ENCODE data around the gene PLD5. TPM values are rescaled to one million over a fixed set of nuclear protein-coding genes. Genes with fewer than 3 reads are reported as not detected.
A peak's percentile ranks its signal among the peaks of the same experiment; 100 is the strongest.

PLD5 gene
- polyA plus RNA-seq, 1 of the 3 experiments (the other 2 are of a cell fraction): 0.08 TPM

- Histone ChIP-seq H3K79me2 (ENCODE audit: insufficient read depth) (no peaks in the 10 kb centered on the region), H3K9me2 (no peaks in the 10 kb centered on the region), H3K4me3 (ENCODE audit: low read depth in 2 of 2, low read length in 1 of 2) (peak overlapping the region in 1 of 2 experiments; percentile 28; a peak in 1 of 4 replicates), H4K20me1 (ENCODE audit: insufficient read depth) (no peaks in the 10 kb centered on the region), H3K9ac (no peak overlapping the region), H3K4me2 (no peak overlapping the region), H3K27me3 (ENCODE audit: insufficient read depth) (no peaks in the 10 kb centered on the region), H2AFZ (ENCODE audit: low read depth) (no peak overlapping the region), H3K27ac (ENCODE audit: low read depth in 2 of 2, low read length in 1 of 2) (no peak overlapping the region; a peak in 1 of 4 replicates), H3K4me1 (ENCODE audit: control insufficient read depth in 1 of 2, insufficient read depth in 2 of 2, low read depth in 1 of 2, low read length in 1 of 2) (peaks cover 0 to 4% of the 10 kb centered on the region in 2 experiments; a peak in 2 of 4 replicates), H3F3A (replicated peaks; ENCODE audit: insufficient read depth) (no peaks in the 10 kb centered on the region), H3K36me3 (replicated peaks in 1 of 2; ENCODE audit: control insufficient read depth in 1 of 2, insufficient read depth in 2 of 2, low read length in 1 of 2) (no peaks in the 10 kb centered on the region), H3K9me3 (no peaks in the 10 kb centered on the region)
- TF ChIP-seq, protein P1, sequence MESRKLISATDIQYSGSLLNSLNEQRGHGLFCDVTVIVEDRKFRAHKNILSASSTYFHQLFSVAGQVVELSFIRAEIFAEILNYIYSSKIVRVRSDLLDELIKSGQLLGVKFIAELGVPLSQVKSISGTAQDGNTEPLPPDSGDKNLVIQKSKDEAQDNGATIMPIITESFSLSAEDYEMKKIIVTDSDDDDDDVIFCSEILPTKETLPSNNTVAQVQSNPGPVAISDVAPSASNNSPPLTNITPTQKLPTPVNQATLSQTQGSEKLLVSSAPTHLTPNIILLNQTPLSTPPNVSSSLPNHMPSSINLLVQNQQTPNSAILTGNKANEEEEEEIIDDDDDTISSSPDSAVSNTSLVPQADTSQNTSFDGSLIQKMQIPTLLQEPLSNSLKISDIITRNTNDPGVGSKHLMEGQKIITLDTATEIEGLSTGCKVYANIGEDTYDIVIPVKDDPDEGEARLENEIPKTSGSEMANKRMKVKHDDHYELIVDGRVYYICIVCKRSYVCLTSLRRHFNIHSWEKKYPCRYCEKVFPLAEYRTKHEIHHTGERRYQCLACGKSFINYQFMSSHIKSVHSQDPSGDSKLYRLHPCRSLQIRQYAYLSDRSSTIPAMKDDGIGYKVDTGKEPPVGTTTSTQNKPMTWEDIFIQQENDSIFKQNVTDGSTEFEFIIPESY (IDR thresholded peaks at IDR 0.05; ENCODE audit: borderline replicate concordance, low read depth): no peak
- TF ChIP-seq RFX5 (IDR thresholded peaks at IDR 0.05; ENCODE audit: low read length) (no peak), RXRA (IDR thresholded peaks at IDR 0.05; ENCODE audit: borderline replicate concordance, low read depth) (no peak), MEF2A (IDR thresholded peaks at IDR 0.05; ENCODE audit: borderline replicate concordance, low read depth) (no peak), RCOR1 (IDR thresholded peaks at IDR 0.05; ENCODE audit: low read length) (no peak), CHD2 (IDR thresholded peaks at IDR 0.05; ENCODE audit: low read length, partially characterized antibody) (no peak), GATA2 (CRISPR knock-in tag; IDR thresholded peaks at IDR 0.05) (no peak), MXI1 (IDR thresholded peaks at IDR 0.05; ENCODE audit: low read depth, low read length) (no peak), SIN3A (IDR thresholded peaks at IDR 0.05; ENCODE audit: borderline replicate concordance, low read depth, low read length) (no peak), ELF1 (IDR thresholded peaks at IDR 0.05) (no peak), GABPA (IDR thresholded peaks at IDR 0.05; ENCODE audit: low read depth) (no peak), RAD21 (IDR thresholded peaks at IDR 0.05; ENCODE audit: low read length) (no peak), REST (IDR thresholded peaks at IDR 0.05; ENCODE audit: low read depth, low read length) (no peak)
- TF ChIP-seq, protein P2, sequence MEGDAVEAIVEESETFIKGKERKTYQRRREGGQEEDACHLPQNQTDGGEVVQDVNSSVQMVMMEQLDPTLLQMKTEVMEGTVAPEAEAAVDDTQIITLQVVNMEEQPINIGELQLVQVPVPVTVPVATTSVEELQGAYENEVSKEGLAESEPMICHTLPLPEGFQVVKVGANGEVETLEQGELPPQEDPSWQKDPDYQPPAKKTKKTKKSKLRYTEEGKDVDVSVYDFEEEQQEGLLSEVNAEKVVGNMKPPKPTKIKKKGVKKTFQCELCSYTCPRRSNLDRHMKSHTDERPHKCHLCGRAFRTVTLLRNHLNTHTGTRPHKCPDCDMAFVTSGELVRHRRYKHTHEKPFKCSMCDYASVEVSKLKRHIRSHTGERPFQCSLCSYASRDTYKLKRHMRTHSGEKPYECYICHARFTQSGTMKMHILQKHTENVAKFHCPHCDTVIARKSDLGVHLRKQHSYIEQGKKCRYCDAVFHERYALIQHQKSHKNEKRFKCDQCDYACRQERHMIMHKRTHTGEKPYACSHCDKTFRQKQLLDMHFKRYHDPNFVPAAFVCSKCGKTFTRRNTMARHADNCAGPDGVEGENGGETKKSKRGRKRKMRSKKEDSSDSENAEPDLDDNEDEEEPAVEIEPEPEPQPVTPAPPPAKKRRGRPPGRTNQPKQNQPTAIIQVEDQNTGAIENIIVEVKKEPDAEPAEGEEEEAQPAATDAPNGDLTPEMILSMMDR (IDR thresholded peaks at IDR 0.05): no peak
- 9% methylated on average over 1 of the region's 1 CpG for WGBS (ENCODE audit: low lambda C conversion rate)
- ChIA-PET POLR2A (no interaction called here), CTCF (interaction anchor here (0.6 to 3.9 kb wide), 32 partner anchors 9 to 869 kb away, joined by 3 to 30 read pairs (median 4); partner anchors contain the start of gene PLD5)
- no peak for DNase-seq
Observed at GRCh38 chr1:242455052-242455361, 69.5 kb downstream of the PLD5 start.
